SK-N-SH (cell line): ENCODE results near the gene ENPEP. TPM values are rescaled to one million over a fixed set of nuclear protein-coding genes. Genes with fewer than 3 reads are reported as not detected.

Experiments
- CTCF ChIA-PET: fragments of 300-600, 350-600 bp; formaldehyde crosslinking; extraction: SDS; loops from one replicate; lab custom pipeline; 2021; lab: Yijun Ruan, JAX
- POLR2A ChIA-PET: fragments of 350-600 bp; sonication (Branson Sonifier 250); formaldehyde crosslinking; extraction: SDS; loops from one replicate; lab custom pipeline; 2020; ENCODE audit warnings: antibody characterized with exemption, inconsistent platforms; lab: Yijun Ruan, JAX
- DNase-seq: peaks from one replicate; pipeline ENCODE4 v3.0.0; 2012
- H2AFZ ChIP-seq: fragments of 200-600 bp; sonication (generic); 2 replicates; pipeline ENCODE4 v1.8.1; 2016; ENCODE audit warnings: antibody characterized with exemption, mild to moderate bottlenecking, low read depth
- H3F3A ChIP-seq: fragments of 200-600 bp; sonication (generic); replicated peaks from 2 replicates; pipeline ENCODE3; 2016; ENCODE audit warnings: antibody characterized with exemption, mild to moderate bottlenecking; ENCODE audit not compliant: insufficient read depth
- H3K27ac ChIP-seq, 2 experiments: fragments of 200-500 bp in 1 of 2; fragments of 200-600 bp in 1 of 2; sonication (Bioruptor generic) in 1 of 2; sonication (generic), shearing (Covaris generic) in 1 of 2; 2 replicates each; pipeline versions ENCODE4 v1.5.1 to v1.6.1; 2014 to 2016; ENCODE audit warnings: low read depth in 2 of 2, inconsistent platforms in 1 of 2, low read length in 1 of 2, mild to moderate bottlenecking in 1 of 2, mixed read lengths in 1 of 2
- H3K27me3 ChIP-seq: fragments of 200-600 bp; sonication (generic), shearing (Covaris generic); 2 replicates; pipeline ENCODE4 v1.6.1; 2016; ENCODE audit warnings: mixed run types; ENCODE audit not compliant: insufficient read depth
- H3K36me3 ChIP-seq, 2 experiments: fragments of 200-500 bp in 1 of 2; fragments of 200-600 bp in 1 of 2; sonication (Bioruptor generic) in 1 of 2; sonication (generic) in 1 of 2; replicated peaks in 1 of 2; 2 replicates each; pipeline versions ENCODE3 to v1.5.1; 2014 to 2016; ENCODE audit warnings: low read length in 1 of 2, mild to moderate bottlenecking in 1 of 2; ENCODE audit not compliant: insufficient read depth in 2 of 2, control insufficient read depth in 1 of 2
- H3K4me1 ChIP-seq, 2 experiments: fragments of 200-500 bp in 1 of 2; fragments of 200-600 bp in 1 of 2; sonication (Bioruptor generic) in 1 of 2; sonication (generic), shearing (Covaris generic) in 1 of 2; 2 replicates each; pipeline versions ENCODE4 v1.5.1 to v1.6.1; 2014 to 2016; ENCODE audit warnings: low read depth in 1 of 2, low read length in 1 of 2, mixed run types in 1 of 2; ENCODE audit not compliant: insufficient read depth in 2 of 2, control insufficient read depth in 1 of 2
- H3K4me2 ChIP-seq: fragments of 200-600 bp; sonication (generic), shearing (Covaris generic); 2 replicates; pipeline ENCODE4 v1.6.1; 2017; ENCODE audit warnings: mixed run types
- H3K4me3 ChIP-seq, 2 experiments: fragments of 200-500 bp in 1 of 2; fragments of 200-600 bp in 1 of 2; sonication (Bioruptor generic) in 1 of 2; sonication (generic), shearing (Covaris generic) in 1 of 2; 2 replicates each; pipeline versions ENCODE4 v1.5.1 to v1.8.1; 2014 to 2016; ENCODE audit warnings: low read depth in 2 of 2, inconsistent platforms in 1 of 2, low read length in 1 of 2, mild to moderate bottlenecking in 1 of 2, mixed read lengths in 1 of 2, moderate library complexity in 1 of 2
- H3K79me2 ChIP-seq: fragments of 200-600 bp; sonication (generic); 2 replicates; pipeline ENCODE4 v1.8.1; 2017; ENCODE audit warnings: mild to moderate bottlenecking; ENCODE audit not compliant: insufficient read depth
- H3K9ac ChIP-seq: fragments of 200-600 bp; sonication (generic); 2 replicates; pipeline ENCODE4 v1.6.1; 2017; ENCODE audit warnings: mixed run types
- H3K9me2 ChIP-seq: fragments of 200-600 bp; sonication (generic); 2 replicates; pipeline ENCODE4 v1.6.1; 2017; ENCODE audit warnings: mixed run types
- H3K9me3 ChIP-seq: fragments of 200-600 bp; sonication (generic); 2 replicates; pipeline ENCODE4 v1.6.1; 2017; ENCODE audit warnings: mixed run types, mild to moderate bottlenecking, moderate library complexity
- H4K20me1 ChIP-seq: fragments of 200-600 bp; sonication (generic); 2 replicates; pipeline ENCODE4 v1.6.1; 2017; ENCODE audit warnings: mild to moderate bottlenecking, mixed run types; ENCODE audit not compliant: insufficient read depth
- ELF1 ChIP-seq: IDR thresholded peaks from 2 replicates; pipeline ENCODE4 v1.4.0; 2012
- EP300 ChIP-seq, 2 experiments: IDR thresholded peaks; 2 replicates each; pipeline versions ENCODE4 v1.4.0 to v1.6.1; 2012; ENCODE audit warnings: borderline replicate concordance in 1 of 2, low read depth in 1 of 2, low read length in 1 of 2
- EZH2phosphoT487 ChIP-seq: fragments of 200-600 bp; sonication (generic); IDR thresholded peaks from 2 replicates; pipeline ENCODE4 v1.6.1; 2017; ENCODE audit warnings: low read depth, mixed run types, mild to moderate bottlenecking, antibody characterized with exemption, moderate library complexity, borderline replicate concordance
- FOSL2 ChIP-seq: IDR thresholded peaks from 2 replicates; pipeline ENCODE4 v1.4.0; 2012; ENCODE audit warnings: low read depth, mild to moderate bottlenecking, moderate library complexity, borderline replicate concordance
- FOXM1 ChIP-seq: IDR thresholded peaks from 2 replicates; pipeline ENCODE4 v1.4.0; 2012; ENCODE audit warnings: low read depth, mild to moderate bottlenecking
- GABPA ChIP-seq: IDR thresholded peaks from 2 replicates; pipeline ENCODE4 v1.4.0; 2012; ENCODE audit warnings: low read depth, mild to moderate bottlenecking
- GATA2 ChIP-seq: sonication (generic); formaldehyde crosslinking; IDR thresholded peaks from 2 replicates; pipeline ENCODE4 v1.5.0; 2020; ENCODE audit warnings: mild to moderate bottlenecking, missing genetic modification reagents
- JUND ChIP-seq: IDR thresholded peaks from 2 replicates; pipeline ENCODE4 v1.4.0; 2012
- MEF2A ChIP-seq: IDR thresholded peaks from 2 replicates; pipeline ENCODE4 v1.4.0; 2012; ENCODE audit warnings: low read depth, borderline replicate concordance
- NFIC ChIP-seq: IDR thresholded peaks from 2 replicates; pipeline ENCODE4 v1.4.0; 2012; ENCODE audit warnings: borderline replicate concordance
- RCOR1 ChIP-seq: fragments of 150-350 bp; IDR thresholded peaks from 2 replicates; pipeline ENCODE4 v1.6.1; 2017; ENCODE audit warnings: antibody characterized with exemption, low read length
- RFX5 ChIP-seq: IDR thresholded peaks from 2 replicates; pipeline ENCODE4 v1.6.1; 2012; ENCODE audit warnings: mild to moderate bottlenecking, improper control_type of control experiment, low read length
- SMC3 ChIP-seq: IDR thresholded peaks from 2 replicates; pipeline ENCODE4 v1.6.1; 2012; ENCODE audit warnings: low read depth, low read length, improper control_type of control experiment
- TCF12 ChIP-seq: IDR thresholded peaks from 2 replicates; pipeline ENCODE4 v1.4.0; 2012
- YY1 ChIP-seq: IDR thresholded peaks from 2 replicates; pipeline ENCODE4 v1.4.0; 2012; ENCODE audit warnings: low read depth, mild to moderate bottlenecking
- WGBS: methylation state at CpG from one replicate; pipeline ENCODE4 v1.1.6; 2017; ENCODE audit warnings: low lambda C conversion rate; 5-methylcytosine and 5-hydroxymethylcytosine counted together
- polyA plus RNA-seq, 3 experiments: library from polyadenylated mRNA; depleted of rRNA; stranded (reverse); fragments of >200 nt; gene quantifications; 2 replicates each; pipeline ENCODE4 v1.2.3, GENCODE V29; 2012
- TF ChIP-seq, protein P1 (sequence below): fragments of 200-600 bp; sonication (generic); IDR thresholded peaks from 2 replicates; pipeline ENCODE4 v1.6.1; 2017; ENCODE audit warnings: antibody characterized with exemption, mild to moderate bottlenecking, moderate library complexity
- TF ChIP-seq, protein P2 (sequence below): IDR thresholded peaks from 2 replicates; pipeline ENCODE4 v1.4.0; 2012; ENCODE audit warnings: low read depth
- TF ChIP-seq, protein P3 (sequence below): IDR thresholded peaks from 2 replicates; pipeline ENCODE4 v1.4.0; 2012; ENCODE audit warnings: low read depth, borderline replicate concordance
- TF ChIP-seq, protein P4 (sequence below): fragments of 150-350 bp; IDR thresholded peaks from 2 replicates; pipeline ENCODE4 v1.6.1; 2016; ENCODE audit warnings: mild to moderate bottlenecking, low read depth, low read length
- TF ChIP-seq, protein P5 (sequence below): IDR thresholded peaks from 2 replicates; pipeline ENCODE4 v1.4.0; 2012; ENCODE audit warnings: low read depth, borderline replicate concordance

ENPEP gene
- polyA plus RNA-seq, 1 of the 3 experiments (the other 2 are of a cell fraction), result 0.16 TPM

DNA sequence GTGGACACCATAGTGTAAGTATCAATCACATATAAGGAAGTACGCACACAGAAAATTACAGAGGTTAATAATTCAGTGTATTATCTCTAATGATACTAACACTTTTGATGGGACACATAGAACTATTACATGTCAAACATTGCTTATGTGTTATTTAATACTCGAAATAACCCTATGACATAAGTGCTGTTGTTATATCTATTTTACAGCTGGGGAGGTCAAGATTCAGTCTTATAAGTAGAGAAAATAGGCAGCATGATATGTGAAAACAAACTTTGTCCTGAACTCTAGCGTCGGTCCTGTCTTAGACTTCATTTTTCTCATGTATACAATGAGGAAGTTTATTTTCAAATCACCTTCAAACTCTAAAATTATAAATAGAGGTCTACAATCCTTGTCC is 23.2 kb downstream of the ENPEP start:
- no peaks in the 10 kb centered on the region for H3K9me2 ChIP-seq
- H3K4me1 ChIP-seq, result no peaks in the 10 kb centered on the region
- CTCF ChIA-PET, result interaction anchor here (0.7 to 1.9 kb wide), 3 partner anchors 10 to 450 kb away, joined by 3 to 9 read pairs (median 3); no protein-coding TSS in a partner anchor
- WGBS, result 31% methylated on average over 4 of the region's 4 CpGs
- H3K9ac ChIP-seq, result no peak overlapping the region
- no peak overlapping the region for H3K4me2 ChIP-seq
- no peaks in the 10 kb centered on the region; the same call in 1 of the 2 replicates for H3K9me3 ChIP-seq
- POLR2A ChIA-PET, result no interaction called here
- no peak overlapping the region for H3K27ac ChIP-seq
- no peak overlapping the region for H2AFZ ChIP-seq
- H4K20me1 ChIP-seq, result no peaks in the 10 kb centered on the region
- no peaks in the 10 kb centered on the region for H3K27me3 ChIP-seq
- H3K79me2 ChIP-seq, result no peaks in the 10 kb centered on the region
- DNase-seq, result no peak
- no peaks in the 10 kb centered on the region for H3F3A ChIP-seq
- no peak overlapping the region for H3K4me3 ChIP-seq
- no peaks in the 10 kb centered on the region for H3K36me3 ChIP-seq
- no peak for TF ChIP-seq YY1
- TF ChIP-seq, protein P1, sequence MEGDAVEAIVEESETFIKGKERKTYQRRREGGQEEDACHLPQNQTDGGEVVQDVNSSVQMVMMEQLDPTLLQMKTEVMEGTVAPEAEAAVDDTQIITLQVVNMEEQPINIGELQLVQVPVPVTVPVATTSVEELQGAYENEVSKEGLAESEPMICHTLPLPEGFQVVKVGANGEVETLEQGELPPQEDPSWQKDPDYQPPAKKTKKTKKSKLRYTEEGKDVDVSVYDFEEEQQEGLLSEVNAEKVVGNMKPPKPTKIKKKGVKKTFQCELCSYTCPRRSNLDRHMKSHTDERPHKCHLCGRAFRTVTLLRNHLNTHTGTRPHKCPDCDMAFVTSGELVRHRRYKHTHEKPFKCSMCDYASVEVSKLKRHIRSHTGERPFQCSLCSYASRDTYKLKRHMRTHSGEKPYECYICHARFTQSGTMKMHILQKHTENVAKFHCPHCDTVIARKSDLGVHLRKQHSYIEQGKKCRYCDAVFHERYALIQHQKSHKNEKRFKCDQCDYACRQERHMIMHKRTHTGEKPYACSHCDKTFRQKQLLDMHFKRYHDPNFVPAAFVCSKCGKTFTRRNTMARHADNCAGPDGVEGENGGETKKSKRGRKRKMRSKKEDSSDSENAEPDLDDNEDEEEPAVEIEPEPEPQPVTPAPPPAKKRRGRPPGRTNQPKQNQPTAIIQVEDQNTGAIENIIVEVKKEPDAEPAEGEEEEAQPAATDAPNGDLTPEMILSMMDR, result no peak
- TF ChIP-seq, protein P2, sequence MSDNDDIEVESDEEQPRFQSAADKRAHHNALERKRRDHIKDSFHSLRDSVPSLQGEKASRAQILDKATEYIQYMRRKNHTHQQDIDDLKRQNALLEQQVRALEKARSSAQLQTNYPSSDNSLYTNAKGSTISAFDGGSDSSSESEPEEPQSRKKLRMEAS, result no peak
- TF ChIP-seq NFIC, result no peak
- TF ChIP-seq RFX5, result no peak
- TF ChIP-seq SMC3, result no peak
- TF ChIP-seq, protein P3, sequence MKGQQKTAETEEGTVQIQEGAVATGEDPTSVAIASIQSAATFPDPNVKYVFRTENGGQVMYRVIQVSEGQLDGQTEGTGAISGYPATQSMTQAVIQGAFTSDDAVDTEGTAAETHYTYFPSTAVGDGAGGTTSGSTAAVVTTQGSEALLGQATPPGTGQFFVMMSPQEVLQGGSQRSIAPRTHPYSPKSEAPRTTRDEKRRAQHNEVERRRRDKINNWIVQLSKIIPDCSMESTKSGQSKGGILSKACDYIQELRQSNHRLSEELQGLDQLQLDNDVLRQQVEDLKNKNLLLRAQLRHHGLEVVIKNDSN, result no peak
- no peak for TF ChIP-seq TCF12
- no peak for TF ChIP-seq RCOR1
- no peak for TF ChIP-seq FOSL2
- TF ChIP-seq, protein P4, sequence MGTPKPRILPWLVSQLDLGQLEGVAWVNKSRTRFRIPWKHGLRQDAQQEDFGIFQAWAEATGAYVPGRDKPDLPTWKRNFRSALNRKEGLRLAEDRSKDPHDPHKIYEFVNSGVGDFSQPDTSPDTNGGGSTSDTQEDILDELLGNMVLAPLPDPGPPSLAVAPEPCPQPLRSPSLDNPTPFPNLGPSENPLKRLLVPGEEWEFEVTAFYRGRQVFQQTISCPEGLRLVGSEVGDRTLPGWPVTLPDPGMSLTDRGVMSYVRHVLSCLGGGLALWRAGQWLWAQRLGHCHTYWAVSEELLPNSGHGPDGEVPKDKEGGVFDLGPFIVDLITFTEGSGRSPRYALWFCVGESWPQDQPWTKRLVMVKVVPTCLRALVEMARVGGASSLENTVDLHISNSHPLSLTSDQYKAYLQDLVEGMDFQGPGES, result no peak
- no peak for TF ChIP-seq EP300 (IDR thresholded peaks at IDR 0.05; ENCODE audit: borderline replicate concordance in 1 of 2, low read depth in 1 of 2, low read length in 1 of 2)
- TF ChIP-seq GATA2 (CRISPR knock-in tag), result no peak
- TF ChIP-seq, protein P5, sequence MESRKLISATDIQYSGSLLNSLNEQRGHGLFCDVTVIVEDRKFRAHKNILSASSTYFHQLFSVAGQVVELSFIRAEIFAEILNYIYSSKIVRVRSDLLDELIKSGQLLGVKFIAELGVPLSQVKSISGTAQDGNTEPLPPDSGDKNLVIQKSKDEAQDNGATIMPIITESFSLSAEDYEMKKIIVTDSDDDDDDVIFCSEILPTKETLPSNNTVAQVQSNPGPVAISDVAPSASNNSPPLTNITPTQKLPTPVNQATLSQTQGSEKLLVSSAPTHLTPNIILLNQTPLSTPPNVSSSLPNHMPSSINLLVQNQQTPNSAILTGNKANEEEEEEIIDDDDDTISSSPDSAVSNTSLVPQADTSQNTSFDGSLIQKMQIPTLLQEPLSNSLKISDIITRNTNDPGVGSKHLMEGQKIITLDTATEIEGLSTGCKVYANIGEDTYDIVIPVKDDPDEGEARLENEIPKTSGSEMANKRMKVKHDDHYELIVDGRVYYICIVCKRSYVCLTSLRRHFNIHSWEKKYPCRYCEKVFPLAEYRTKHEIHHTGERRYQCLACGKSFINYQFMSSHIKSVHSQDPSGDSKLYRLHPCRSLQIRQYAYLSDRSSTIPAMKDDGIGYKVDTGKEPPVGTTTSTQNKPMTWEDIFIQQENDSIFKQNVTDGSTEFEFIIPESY, result no peak
- no peak for TF ChIP-seq JUND
- TF ChIP-seq FOXM1, result no peak
- TF ChIP-seq GABPA, result no peak
- TF ChIP-seq MEF2A, result no peak
- TF ChIP-seq EZH2phosphoT487, result no peak
- no peak for TF ChIP-seq ELF1
